ENCODE data around the gene ARHGAP6.
A peak's percentile ranks its signal among the peaks of the same experiment; 100 is the strongest.
"Not testable (repeated sequence)": the region's sequence is repeated elsewhere in the genome, so short reads cannot be mapped to it uniquely, and the experiment has no call there.

Gene ARHGAP6

GRCh38 chrX:11579636-11580600 is 85.8 kb downstream of the ARHGAP6 start:
- no peak for DNase-seq (ENCODE audit: low read depth)

GRCh38 chrX:11578301-11578700 is 87.4 kb downstream of the ARHGAP6 start:
- DNase-seq (ENCODE audit: low read depth), result not testable (repeated sequence)

- no peak for DNase-seq (ENCODE audit: low read depth)
Measured at GRCh38 chrX:11577603-11578002, 88.1 kb downstream of the ARHGAP6 start.

GRCh38 chrX:11575332-11575731 is 90.4 kb downstream of the ARHGAP6 start:
- DNase-seq (ENCODE audit: low read depth), result no peak

GRCh38 chrX:11567528-11568220 is 98.0 kb downstream of the ARHGAP6 start:
- no peak for DNase-seq (ENCODE audit: low read depth)

- peak; percentile 3 for DNase-seq (ENCODE audit: low read depth)
Measured at GRCh38 chrX:11566789-11567188, 98.9 kb downstream of the ARHGAP6 start.

- no peak for DNase-seq (ENCODE audit: low read depth)
Measured at GRCh38 chrX:11566173-11566572, 99.5 kb downstream of the ARHGAP6 start.

GRCh38 chrX:11564546-11564945 is 101.2 kb downstream of the ARHGAP6 start:
- DNase-seq (ENCODE audit: low read depth), result no peak

- no peak for DNase-seq (ENCODE audit: low read depth)
Measured at GRCh38 chrX:11562570-11562969, 103.2 kb downstream of the ARHGAP6 start.

GRCh38 chrX:11558972-11559371 is 106.7 kb downstream of the ARHGAP6 start:
- DNase-seq (ENCODE audit: low read depth), result no peak

- peak; percentile 16 for DNase-seq (ENCODE audit: low read depth)
Measured at GRCh38 chrX:11557120-11557519, 108.6 kb downstream of the ARHGAP6 start.

- DNase-seq (ENCODE audit: low read depth), result no peak
Measured at GRCh38 chrX:11555759-11556158, 110.0 kb downstream of the ARHGAP6 start.

GRCh38 chrX:11553594-11553993 is 112.1 kb downstream of the ARHGAP6 start:
- no peak for DNase-seq (ENCODE audit: low read depth)

- DNase-seq (ENCODE audit: low read depth), result no peak
Measured at GRCh38 chrX:11551151-11551550, 114.6 kb downstream of the ARHGAP6 start.

- DNase-seq (ENCODE audit: low read depth), result no peak
Measured at GRCh38 chrX:11546917-11547316, 118.8 kb downstream of the ARHGAP6 start.

GRCh38 chrX:11543249-11543648 is 122.5 kb downstream of the ARHGAP6 start:
- DNase-seq (ENCODE audit: low read depth), result no peak

- peak; percentile 31 for DNase-seq (ENCODE audit: low read depth)
Measured at GRCh38 chrX:11541510-11541909, 124.2 kb downstream of the ARHGAP6 start.

GRCh38 chrX:11540532-11541377 is 125.0 kb downstream of the ARHGAP6 start:
- no peak for DNase-seq (ENCODE audit: low read depth)

GRCh38 chrX:11537141-11537540 is 128.6 kb downstream of the ARHGAP6 start:
- DNase-seq (ENCODE audit: low read depth), result peak; percentile 15

GRCh38 chrX:11535156-11535919 is 130.4 kb downstream of the ARHGAP6 start:
- DNase-seq (ENCODE audit: low read depth), result no peak

GRCh38 chrX:11533199-11533651 is 132.5 kb downstream of the ARHGAP6 start:
- peak; percentile 65 for DNase-seq (ENCODE audit: low read depth)

Measured in fibroblast of gingiva (primary cell).